K562 (cell line): ENCODE measurements around the gene TAF5L. TPM values are rescaled to one million over a fixed set of nuclear protein-coding genes. Genes with fewer than 3 reads are reported as not detected.

Source experiments
- ATAC-seq: fragments of 200-7000 bp; cut with Tn5 transposase; 3 replicates; pipeline ENCODE4 v1.9.1; 2020; ENCODE audit warnings: moderate library complexity
- BruUV-seq: library from RNA; stranded (reverse); fragments of 400-500 nt; replicated peaks from 2 replicates; lab custom pipeline; 2021; lab: Mats Ljungman, UMichigan
- CTCF ChIA-PET: fragments of 300-600 bp; formaldehyde crosslinking; extraction: SDS; loops from one replicate; lab custom pipeline; 2021; ENCODE audit warnings: low intra/inter-chr PET ratio; lab: Yijun Ruan, JAX
- POLR2A ChIA-PET: fragments of 300-600, 350-650 bp; sonication (Branson Sonifier 250); formaldehyde crosslinking; extraction: SDS; loops from one replicate; lab custom pipeline; 2021; ENCODE audit warnings: antibody characterized with exemption, inconsistent platforms; lab: Yijun Ruan, JAX
- DNase-seq, 4 experiments: peaks; one replicate each; pipeline versions ENCODE4 v3.0.0 to v3.0.0-alpha.2; 2011 to 2018; ENCODE audit warnings: low spot score in 3 of 4, mixed read lengths in 3 of 4; ENCODE audit errors: extremely low read depth in 1 of 4
- FAIRE-seq: peaks from 2 replicates; lab custom pipeline; 2011; peaks lifted over from hg19 to GRCh38; lab: Jason Lieb, UNC
- H2AFZ ChIP-seq: 2 replicates; pipeline ENCODE4 v1.6.0; 2011; ENCODE audit warnings: low read depth, low read length, control low read depth, inconsistent platforms
- H3K27ac ChIP-seq: fragments of 200-600 bp; 3 replicates; pipeline ENCODE4 v1.8.0; 2011; ENCODE audit warnings: low read depth, mild to moderate bottlenecking, control low read depth, inconsistent platforms, low read length, moderate library complexity, mixed read lengths; ENCODE audit errors: extremely low read depth
- H3K27me3 ChIP-seq, 2 experiments: fragments of 300-600 bp in 1 of 2; 2 replicates in 1 of 2; 3 replicates in 1 of 2; pipeline versions ENCODE4 v1.6.0 to v1.8.0; 2011; ENCODE audit warnings: inconsistent platforms in 2 of 2, low read length in 2 of 2, mild to moderate bottlenecking in 1 of 2, mixed read lengths in 1 of 2, moderate library complexity in 1 of 2; ENCODE audit not compliant: control insufficient read depth in 2 of 2, insufficient read depth in 2 of 2
- H3K36me3 ChIP-seq: fragments of 300-600 bp; 3 replicates; pipeline ENCODE4 v1.8.0; 2011; ENCODE audit warnings: mild to moderate bottlenecking, low read length, inconsistent platforms; ENCODE audit not compliant: control insufficient read depth, insufficient read depth
- H3K4me1 ChIP-seq, 2 experiments: fragments of 200-600 bp in 1 of 2; replicated peaks in 1 of 2; 2 replicates in 1 of 2; 3 replicates in 1 of 2; pipeline versions ENCODE4 v1.5.1 to v1.8.0; 2011; ENCODE audit warnings: inconsistent platforms in 2 of 2, low read length in 2 of 2, mild to moderate bottlenecking in 1 of 2, mixed read lengths in 1 of 2, moderate library complexity in 1 of 2; ENCODE audit not compliant: control insufficient read depth in 2 of 2, insufficient read depth in 2 of 2
- H3K4me2 ChIP-seq: 2 replicates; pipeline ENCODE4 v1.6.1; 2011; ENCODE audit warnings: low read length, control low read depth, inconsistent platforms, mixed read lengths; ENCODE audit not compliant: insufficient read depth
- H3K4me3 ChIP-seq: fragments of 200-600 bp; sonication (generic), shearing (Covaris generic); 2 replicates; pipeline ENCODE4 v1.5.1; 2016; ENCODE audit warnings: control low read depth, inconsistent platforms
- H3K79me2 ChIP-seq: fragments of 200-600 bp; 3 replicates; pipeline ENCODE4 v1.8.0; 2011; ENCODE audit warnings: low read length, inconsistent platforms; ENCODE audit not compliant: control insufficient read depth, insufficient read depth
- H3K9ac ChIP-seq, 2 experiments: 2 replicates each; pipeline versions ENCODE4 v1.6.0 to v1.6.1; 2011; ENCODE audit warnings: low read depth in 2 of 2, low read length in 2 of 2, control low read depth in 1 of 2, inconsistent platforms in 1 of 2, mild to moderate bottlenecking in 1 of 2, mixed read lengths in 1 of 2; ENCODE audit not compliant: insufficient read depth in 1 of 2
- H3K9me1 ChIP-seq: one replicate; pipeline ENCODE4 v1.6.0; 2011; ENCODE audit warnings: inconsistent platforms, mild to moderate bottlenecking, low read length, moderate library complexity; ENCODE audit not compliant: control insufficient read depth, insufficient read depth
- H3K9me3 ChIP-seq: replicated peaks from 2 replicates; pipeline ENCODE4 v1.5.1; 2011; ENCODE audit warnings: low read depth, low read length, inconsistent platforms; ENCODE audit not compliant: control insufficient read depth, insufficient read depth
- H4K20me1 ChIP-seq: replicated peaks from 2 replicates; pipeline ENCODE4 v1.6.1; 2011; ENCODE audit warnings: low read length, inconsistent platforms, mixed read lengths; ENCODE audit not compliant: control insufficient read depth, insufficient read depth
- BACH1 ChIP-seq: fragments of 200-800 bp; sonication (Bioruptor generic); IDR thresholded peaks from 2 replicates; pipeline ENCODE4 v1.6.1; 2016; ENCODE audit warnings: missing genetic modification characterization, missing compliant biosample characterization
- CBFA2T3 ChIP-seq: fragments of 450-650 bp; IDR thresholded peaks from 2 replicates; pipeline ENCODE4 v1.6.1; 2017
- CBX8 ChIP-seq: fragments of 200-600 bp; sonication (generic); IDR thresholded peaks from 2 replicates; pipeline ENCODE4 v1.6.1; 2012; ENCODE audit warnings: borderline replicate concordance, mixed run types, low read depth, mild to moderate bottlenecking, moderate library complexity, mixed read lengths, low read length, control low read depth, inconsistent platforms; ENCODE audit not compliant: poor library complexity, severe bottlenecking; ENCODE audit errors: extremely low read depth
- CTCF ChIP-seq, 3 experiments: IDR thresholded peaks in 2 of 3; conservative IDR thresholded peaks in 1 of 3; 2 replicates each; pipeline ENCODE4 v1.5.1; 2011 to 2012; ENCODE audit warnings: low read length in 3 of 3, mild to moderate bottlenecking in 3 of 3, control low read depth in 2 of 3, improper control_type of control experiment in 1 of 3, inconsistent platforms in 1 of 3, low read depth in 1 of 3, mixed read lengths in 1 of 3, moderate library complexity in 1 of 3; ENCODE audit not compliant: insufficient read depth in 2 of 3
- ETV1 ChIP-seq: fragments of 450-650 bp; conservative IDR thresholded peaks from 2 replicates; pipeline ENCODE4 v1.6.1; 2016; ENCODE audit warnings: missing genetic modification characterization, control low read depth, low read depth, missing compliant biosample characterization
- FOXA3 ChIP-seq, 2 experiments: fragments of 450-650 bp in 1 of 2; sonication (generic) in 1 of 2; formaldehyde crosslinking; IDR thresholded peaks in 1 of 2; conservative IDR thresholded peaks in 1 of 2; 2 replicates each; pipeline versions ENCODE4 v1.4.0 to v1.8.0; 2020 to 2022; ENCODE audit warnings: mild to moderate bottlenecking in 2 of 2, missing genetic modification reagents in 1 of 2
- FOXK2 ChIP-seq, 2 experiments: fragments of 450-650 bp; IDR thresholded peaks in 1 of 2; conservative IDR thresholded peaks in 1 of 2; 2 replicates each; pipeline ENCODE4 v1.6.1; 2016; ENCODE audit warnings: low read depth in 2 of 2, mild to moderate bottlenecking in 1 of 2
- KHSRP ChIP-seq: fragments of 450-650 bp; IDR thresholded peaks from 2 replicates; pipeline ENCODE4 v1.6.1; 2017
- MAFG ChIP-seq: fragments of 450-650 bp; conservative IDR thresholded peaks from 2 replicates; pipeline ENCODE4 v1.6.1; 2016; ENCODE audit warnings: missing genetic modification characterization, missing compliant biosample characterization
- MYBL2 ChIP-seq, 2 experiments: fragments of 450-650 bp in 1 of 2; sonication (generic) in 1 of 2; formaldehyde crosslinking in 1 of 2; IDR thresholded peaks; 2 replicates each; pipeline versions ENCODE4 v1.6.1 to v1.8.1; 2017 to 2022; ENCODE audit warnings: borderline replicate concordance in 1 of 2, inconsistent platforms in 1 of 2, low read depth in 1 of 2, mild to moderate bottlenecking in 1 of 2, missing genetic modification reagents in 1 of 2, moderate library complexity in 1 of 2
- MYNN ChIP-seq, 2 experiments: sonication (generic); formaldehyde crosslinking in 1 of 2; IDR thresholded peaks; 2 replicates each; pipeline versions ENCODE4 v1.5.0 to v1.6.1; 2016 to 2020; ENCODE audit warnings: antibody characterized with exemption in 1 of 2, missing genetic modification reagents in 1 of 2
- PHF20 ChIP-seq: fragments of 450-650 bp; IDR thresholded peaks from 2 replicates; pipeline ENCODE4 v1.6.1; 2018; ENCODE audit not compliant: partially characterized antibody
- POLR3G ChIP-seq: IDR thresholded peaks from 2 replicates; pipeline ENCODE4 v1.6.1; 2011; ENCODE audit not compliant: insufficient read length, insufficient replicate concordance; ENCODE audit errors: extremely low read depth
- SMC3 ChIP-seq: conservative IDR thresholded peaks from 2 replicates; pipeline ENCODE4 v1.6.1; 2011; ENCODE audit warnings: low read depth, low read length, improper control_type of control experiment; ENCODE audit not compliant: insufficient read depth
- ZEB2 ChIP-seq: fragments of 450-650 bp; IDR thresholded peaks from 2 replicates; pipeline ENCODE4 v1.6.1; 2016
- ZNF224 ChIP-seq: sonication (generic); formaldehyde crosslinking; IDR thresholded peaks from 2 replicates; pipeline ENCODE4 v1.8.0; 2022; ENCODE audit warnings: mild to moderate bottlenecking, missing genetic modification reagents
- ZNF280B ChIP-seq: fragments of 250-450 bp; sonication (Bioruptor Pico); IDR thresholded peaks from 2 replicates; pipeline ENCODE4 v1.5.1; 2021; ENCODE audit warnings: mild to moderate bottlenecking
- ZNF445 ChIP-seq: fragments of 250-450 bp; sonication (Bioruptor Pico); IDR thresholded peaks from 2 replicates; pipeline ENCODE4 v1.4.0; 2020; ENCODE audit warnings: low read depth, mild to moderate bottlenecking, moderate library complexity
- ZNF561 ChIP-seq: fragments of 450-650 bp; formaldehyde crosslinking; conservative IDR thresholded peaks from 2 replicates; pipeline ENCODE4 v1.4.0; 2020; ENCODE audit warnings: mild to moderate bottlenecking, moderate library complexity
- in situ Hi-C: fragments of 300-500 bp; cut with MboI; formaldehyde crosslinking; loops from 4 replicates; pipeline ENCODE4 v1.15.0; 2018; ENCODE audit warnings: inconsistent platforms, mixed read lengths
- intact Hi-C: fragments of 100-400 bp; cut with micrococcal nuclease; formaldehyde crosslinking; loops from 2 replicates; pipeline ENCODE4 v1.14.2; 2022
- polyA plus RNA-seq, 8 experiments: library from polyadenylated mRNA; depleted of rRNA in 4 of 8; stranded (reverse) in 5 of 8; unstranded in 3 of 8; fragments of >200 nt; fragmentation: Nextera tagmentation in 2 of 8; fragmentation: Illumina TruSeq in 1 of 8; extraction: Ambion mirVana in 2 of 8; extraction: Trizol in 1 of 8; gene quantifications; 2 replicates each; pipeline versions ENCODE4 v1.2.1 to v1.2.3, GENCODE V29; 2011 to 2014; ENCODE audit warnings: inconsistent platforms in 1 of 8, missing spikeins in 1 of 8
- total RNA-seq, 7 experiments: library from RNA; depleted of rRNA in 6 of 7; stranded (reverse); fragments of >200 nt in 6 of 7; fragmentation: Illumina TruSeq in 2 of 7; extraction: Trizol in 2 of 7; gene quantifications; 2 replicates each; pipeline versions ENCODE4 v1.2.1 to v1.2.3, GENCODE V29; 2011 to 2021; ENCODE audit warnings: low replicate concordance in 1 of 7

The TAF5L gene
- total and polyA plus RNA-seq, 9 of the 15 experiments (the other 6 are each of a cell fraction or from before 2014, with no cell fraction given): 2.2 to 34.2 (median 23.3) TPM

- ATAC-seq: no peak
- intact Hi-C loops: no loop called here
- in situ Hi-C loops: no loop called here
- BruUV-seq: no TSS peak
- peaks cover 3% of the 10 kb centered on the region for H3K9me1 ChIP-seq
- no peaks in the 10 kb centered on the region for H3K27me3 ChIP-seq
- no peak for FAIRE-seq
- no peak overlapping the region for H3K4me3 ChIP-seq
- H4K20me1 ChIP-seq: peaks cover 24% of the 10 kb centered on the region
- H3K9ac ChIP-seq: no peak overlapping the region
- no peak overlapping the region for H3K27ac ChIP-seq
- peaks cover 12% of the 10 kb centered on the region for H3K36me3 ChIP-seq
- ChIA-PET CTCF (no interaction called here), POLR2A (interaction anchor here (1.1 kb wide), 1 partner anchor 12 kb away, joined by 3 read pairs; no protein-coding TSS in a partner anchor)
- peaks cover 0 to 27% of the 10 kb centered on the region in 2 experiments; a peak in 4 of 5 replicates for H3K4me1 ChIP-seq
- no peak for DNase-seq
- peaks cover 86% of the 10 kb centered on the region for H3K79me2 ChIP-seq
- H3K4me2 ChIP-seq: no peak overlapping the region
- H2AFZ ChIP-seq: no peak overlapping the region
- H3K9me3 ChIP-seq: no peaks in the 10 kb centered on the region
- TF ChIP-seq KHSRP: no peak
- TF ChIP-seq ZEB2: no peak
- TF ChIP-seq PHF20: no peak
- TF ChIP-seq MYBL2 (IDR thresholded peaks at IDR 0.05; ENCODE audit: low read depth): no peak
- TF ChIP-seq MYBL2 (CRISPR knock-in tag; IDR thresholded peaks at IDR 0.05; ENCODE audit: borderline replicate concordance): no peak
- no peak for TF ChIP-seq ZNF561 (CRISPR knock-in tag)
- TF ChIP-seq ETV1: no peak
- TF ChIP-seq ZNF280B (CRISPR knock-in tag): no peak
- TF ChIP-seq FOXA3 (CRISPR knock-in tag; conservative IDR thresholded peaks at IDR 0.05 in 1 of 2, IDR thresholded peaks at IDR 0.05 in 1 of 2): no peak
- TF ChIP-seq ZNF445 (CRISPR knock-in tag): no peak
- TF ChIP-seq ZNF224 (CRISPR knock-in tag): no peak
- no peak for TF ChIP-seq CBX8
- no peak for TF ChIP-seq CBFA2T3
- no peak for TF ChIP-seq POLR3G
- no peak for TF ChIP-seq FOXK2 (conservative IDR thresholded peaks at IDR 0.05 in 1 of 2, IDR thresholded peaks at IDR 0.05 in 1 of 2; ENCODE audit: low read depth in 2 of 2)
- no peak for TF ChIP-seq BACH1 (tag)
- TF ChIP-seq MYNN (IDR thresholded peaks at IDR 0.05): no peak
- no peak for TF ChIP-seq MYNN (CRISPR knock-in tag; IDR thresholded peaks at IDR 0.05)
- no peak for TF ChIP-seq MAFG (tag)
- no peak for TF ChIP-seq CTCF (IDR thresholded peaks at IDR 0.05 in 2 of 3, conservative IDR thresholded peaks at IDR 0.05 in 1 of 3; ENCODE audit: insufficient read depth in 2 of 3, low read depth in 1 of 3, low read length in 3 of 3)
- no peak for TF ChIP-seq SMC3
These were observed 6.9 kb downstream of the TAF5L start for GRCh38 chr1:229619002-229619401.
